ENCODE results near the gene CCL16. TPM values are rescaled to one million over a fixed set of nuclear protein-coding genes. Genes with fewer than 3 reads are reported as not detected.

The CCL16 gene
- total and polyA plus RNA-seq, 2 experiments from 2014 or later, result not detected

- no peak overlapping the region for H3K4me3 ChIP-seq
- no peaks in the 10 kb centered on the region for H3K36me3 Mint-ChIP-seq (ENCODE audit: low read depth)
- DNase-seq (ENCODE audit: low spot score) (no peak), ATAC-seq (no peak)
- no peaks in the 10 kb centered on the region for H3K36me3 ChIP-seq (ENCODE audit: insufficient read depth)
- no peaks in the 10 kb centered on the region for H3K9me3 Mint-ChIP-seq
- TF ChIP-seq EZH2 (IDR thresholded peaks at IDR 0.05; ENCODE audit: low read depth, unreplicated experiment) (no peak), JUNB (IDR thresholded peaks at IDR 0.05; ENCODE audit: unreplicated experiment) (no peak), EZH2phosphoT487 (IDR thresholded peaks at IDR 0.05; ENCODE audit: unreplicated experiment) (no peak), POLR2AphosphoS5 (IDR thresholded peaks at IDR 0.05; ENCODE audit: low read depth) (no peak), CREB1 (CRISPR knock-in tag; IDR thresholded peaks at IDR 0.05; ENCODE audit: low read depth) (no peak), STAT1 (IDR thresholded peaks at IDR 0.05; ENCODE audit: unreplicated experiment) (no peak), ZNF331 (CRISPR knock-in tag; IDR thresholded peaks at IDR 0.05; ENCODE audit: low read depth) (no peak), NANOG (IDR thresholded peaks at IDR 0.05; ENCODE audit: borderline replicate concordance) (no peak), ZNF114 (CRISPR knock-in tag; IDR thresholded peaks at IDR 0.05) (no peak), CTCF (conservative IDR thresholded peaks at IDR 0.05; ENCODE audit: low read depth in 2 of 2) (no peak)
- TF ChIP-seq, protein P1, sequence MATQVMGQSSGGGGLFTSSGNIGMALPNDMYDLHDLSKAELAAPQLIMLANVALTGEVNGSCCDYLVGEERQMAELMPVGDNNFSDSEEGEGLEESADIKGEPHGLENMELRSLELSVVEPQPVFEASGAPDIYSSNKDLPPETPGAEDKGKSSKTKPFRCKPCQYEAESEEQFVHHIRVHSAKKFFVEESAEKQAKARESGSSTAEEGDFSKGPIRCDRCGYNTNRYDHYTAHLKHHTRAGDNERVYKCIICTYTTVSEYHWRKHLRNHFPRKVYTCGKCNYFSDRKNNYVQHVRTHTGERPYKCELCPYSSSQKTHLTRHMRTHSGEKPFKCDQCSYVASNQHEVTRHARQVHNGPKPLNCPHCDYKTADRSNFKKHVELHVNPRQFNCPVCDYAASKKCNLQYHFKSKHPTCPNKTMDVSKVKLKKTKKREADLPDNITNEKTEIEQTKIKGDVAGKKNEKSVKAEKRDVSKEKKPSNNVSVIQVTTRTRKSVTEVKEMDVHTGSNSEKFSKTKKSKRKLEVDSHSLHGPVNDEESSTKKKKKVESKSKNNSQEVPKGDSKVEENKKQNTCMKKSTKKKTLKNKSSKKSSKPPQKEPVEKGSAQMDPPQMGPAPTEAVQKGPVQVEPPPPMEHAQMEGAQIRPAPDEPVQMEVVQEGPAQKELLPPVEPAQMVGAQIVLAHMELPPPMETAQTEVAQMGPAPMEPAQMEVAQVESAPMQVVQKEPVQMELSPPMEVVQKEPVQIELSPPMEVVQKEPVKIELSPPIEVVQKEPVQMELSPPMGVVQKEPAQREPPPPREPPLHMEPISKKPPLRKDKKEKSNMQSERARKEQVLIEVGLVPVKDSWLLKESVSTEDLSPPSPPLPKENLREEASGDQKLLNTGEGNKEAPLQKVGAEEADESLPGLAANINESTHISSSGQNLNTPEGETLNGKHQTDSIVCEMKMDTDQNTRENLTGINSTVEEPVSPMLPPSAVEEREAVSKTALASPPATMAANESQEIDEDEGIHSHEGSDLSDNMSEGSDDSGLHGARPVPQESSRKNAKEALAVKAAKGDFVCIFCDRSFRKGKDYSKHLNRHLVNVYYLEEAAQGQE (IDR thresholded peaks at IDR 0.05; ENCODE audit: unreplicated experiment), result no peak
- TF ChIP-seq, protein P2, sequence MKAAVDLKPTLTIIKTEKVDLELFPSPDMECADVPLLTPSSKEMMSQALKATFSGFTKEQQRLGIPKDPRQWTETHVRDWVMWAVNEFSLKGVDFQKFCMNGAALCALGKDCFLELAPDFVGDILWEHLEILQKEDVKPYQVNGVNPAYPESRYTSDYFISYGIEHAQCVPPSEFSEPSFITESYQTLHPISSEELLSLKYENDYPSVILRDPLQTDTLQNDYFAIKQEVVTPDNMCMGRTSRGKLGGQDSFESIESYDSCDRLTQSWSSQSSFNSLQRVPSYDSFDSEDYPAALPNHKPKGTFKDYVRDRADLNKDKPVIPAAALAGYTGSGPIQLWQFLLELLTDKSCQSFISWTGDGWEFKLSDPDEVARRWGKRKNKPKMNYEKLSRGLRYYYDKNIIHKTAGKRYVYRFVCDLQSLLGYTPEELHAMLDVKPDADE (IDR thresholded peaks at IDR 0.05), result no peak
- TF ChIP-seq, protein P3, sequence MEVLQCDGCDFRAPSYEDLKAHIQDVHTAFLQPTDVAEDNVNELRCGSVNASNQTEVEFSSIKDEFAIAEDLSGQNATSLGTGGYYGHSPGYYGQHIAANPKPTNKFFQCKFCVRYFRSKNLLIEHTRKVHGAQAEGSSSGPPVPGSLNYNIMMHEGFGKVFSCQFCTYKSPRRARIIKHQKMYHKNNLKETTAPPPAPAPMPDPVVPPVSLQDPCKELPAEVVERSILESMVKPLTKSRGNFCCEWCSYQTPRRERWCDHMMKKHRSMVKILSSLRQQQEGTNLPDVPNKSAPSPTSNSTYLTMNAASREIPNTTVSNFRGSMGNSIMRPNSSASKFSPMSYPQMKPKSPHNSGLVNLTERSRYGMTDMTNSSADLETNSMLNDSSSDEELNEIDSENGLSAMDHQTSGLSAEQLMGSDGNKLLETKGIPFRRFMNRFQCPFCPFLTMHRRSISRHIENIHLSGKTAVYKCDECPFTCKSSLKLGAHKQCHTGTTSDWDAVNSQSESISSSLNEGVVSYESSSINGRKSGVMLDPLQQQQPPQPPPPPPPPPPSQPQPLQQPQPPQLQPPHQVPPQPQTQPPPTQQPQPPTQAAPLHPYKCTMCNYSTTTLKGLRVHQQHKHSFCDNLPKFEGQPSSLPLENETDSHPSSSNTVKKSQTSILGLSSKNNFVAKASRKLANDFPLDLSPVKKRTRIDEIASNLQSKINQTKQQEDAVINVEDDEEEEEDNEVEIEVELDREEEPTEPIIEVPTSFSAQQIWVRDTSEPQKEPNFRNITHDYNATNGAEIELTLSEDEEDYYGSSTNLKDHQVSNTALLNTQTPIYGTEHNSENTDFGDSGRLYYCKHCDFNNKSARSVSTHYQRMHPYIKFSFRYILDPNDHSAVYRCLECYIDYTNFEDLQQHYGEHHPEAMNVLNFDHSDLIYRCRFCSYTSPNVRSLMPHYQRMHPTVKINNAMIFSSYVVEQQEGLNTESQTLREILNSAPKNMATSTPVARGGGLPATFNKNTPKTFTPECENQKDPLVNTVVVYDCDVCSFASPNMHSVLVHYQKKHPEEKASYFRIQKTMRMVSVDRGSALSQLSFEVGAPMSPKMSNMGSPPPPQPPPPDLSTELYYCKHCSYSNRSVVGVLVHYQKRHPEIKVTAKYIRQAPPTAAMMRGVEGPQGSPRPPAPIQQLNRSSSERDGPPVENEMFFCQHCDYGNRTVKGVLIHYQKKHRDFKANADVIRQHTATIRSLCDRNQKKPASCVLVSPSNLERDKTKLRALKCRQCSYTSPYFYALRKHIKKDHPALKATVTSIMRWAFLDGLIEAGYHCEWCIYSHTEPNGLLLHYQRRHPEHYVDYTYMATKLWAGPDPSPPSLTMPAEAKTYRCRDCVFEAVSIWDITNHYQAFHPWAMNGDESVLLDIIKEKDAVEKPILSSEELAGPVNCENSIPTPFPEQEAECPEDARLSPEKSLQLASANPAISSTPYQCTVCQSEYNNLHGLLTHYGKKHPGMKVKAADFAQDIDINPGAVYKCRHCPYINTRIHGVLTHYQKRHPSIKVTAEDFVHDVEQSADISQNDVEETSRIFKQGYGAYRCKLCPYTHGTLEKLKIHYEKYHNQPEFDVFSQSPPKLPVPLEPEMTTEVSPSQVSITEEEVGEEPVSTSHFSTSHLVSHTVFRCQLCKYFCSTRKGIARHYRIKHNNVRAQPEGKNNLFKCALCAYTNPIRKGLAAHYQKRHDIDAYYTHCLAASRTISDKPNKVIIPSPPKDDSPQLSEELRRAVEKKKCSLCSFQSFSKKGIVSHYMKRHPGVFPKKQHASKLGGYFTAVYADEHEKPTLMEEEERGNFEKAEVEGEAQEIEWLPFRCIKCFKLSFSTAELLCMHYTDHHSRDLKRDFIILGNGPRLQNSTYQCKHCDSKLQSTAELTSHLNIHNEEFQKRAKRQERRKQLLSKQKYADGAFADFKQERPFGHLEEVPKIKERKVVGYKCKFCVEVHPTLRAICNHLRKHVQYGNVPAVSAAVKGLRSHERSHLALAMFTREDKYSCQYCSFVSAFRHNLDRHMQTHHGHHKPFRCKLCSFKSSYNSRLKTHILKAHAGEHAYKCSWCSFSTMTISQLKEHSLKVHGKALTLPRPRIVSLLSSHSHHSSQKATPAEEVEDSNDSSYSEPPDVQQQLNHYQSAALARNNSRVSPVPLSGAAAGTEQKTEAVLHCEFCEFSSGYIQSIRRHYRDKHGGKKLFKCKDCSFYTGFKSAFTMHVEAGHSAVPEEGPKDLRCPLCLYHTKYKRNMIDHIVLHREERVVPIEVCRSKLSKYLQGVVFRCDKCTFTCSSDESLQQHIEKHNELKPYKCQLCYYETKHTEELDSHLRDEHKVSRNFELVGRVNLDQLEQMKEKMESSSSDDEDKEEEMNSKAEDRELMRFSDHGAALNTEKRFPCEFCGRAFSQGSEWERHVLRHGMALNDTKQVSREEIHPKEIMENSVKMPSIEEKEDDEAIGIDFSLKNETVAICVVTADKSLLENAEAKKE (CRISPR knock-in tag; IDR thresholded peaks at IDR 0.05), result no peak
- no peaks in the 10 kb centered on the region for H3K79me2 ChIP-seq (replicated peaks; ENCODE audit: insufficient read depth)
- no peak overlapping the region for H3K27ac Mint-ChIP-seq
- H2AFZ ChIP-seq, result no peak overlapping the region
- no peaks in the 10 kb centered on the region for H4K20me1 ChIP-seq (replicated peaks; ENCODE audit: insufficient read depth)
- H3K27ac ChIP-seq (ENCODE audit: low read depth), result no peak overlapping the region
- no peaks in the 10 kb centered on the region for H3K27me3 ChIP-seq (ENCODE audit: insufficient read depth)
- no peak overlapping the region for H3K4me2 ChIP-seq
- peaks cover 3% of the 10 kb centered on the region; the same call in 1 of the 3 replicates for H3K4me1 Mint-ChIP-seq
- no peaks in the 10 kb centered on the region for H3K9me2 ChIP-seq (ENCODE audit: insufficient read depth)
- peaks cover 2% of the 10 kb centered on the region for H3K27me3 Mint-ChIP-seq (ENCODE audit: insufficient read depth, low read depth, poor library complexity)
- H3K4me1 ChIP-seq (ENCODE audit: insufficient read depth), result 0 out of 2 replicates have a peak, but pooled peaks cover 4% of the 10 kb centered on the region
- no peaks in the 10 kb centered on the region for H3F3A ChIP-seq (replicated peaks; ENCODE audit: low read depth)
- no peak overlapping the region for H3K4me3 Mint-ChIP-seq
Observed at GRCh38 chr17:35972066-35972465, 9.2 kb downstream of the CCL16 start.
